ENCODE data around the gene MTHFD1.
A peak's percentile ranks its signal among the peaks of the same experiment; 100 is the strongest.

MTHFD1 gene

DNA sequence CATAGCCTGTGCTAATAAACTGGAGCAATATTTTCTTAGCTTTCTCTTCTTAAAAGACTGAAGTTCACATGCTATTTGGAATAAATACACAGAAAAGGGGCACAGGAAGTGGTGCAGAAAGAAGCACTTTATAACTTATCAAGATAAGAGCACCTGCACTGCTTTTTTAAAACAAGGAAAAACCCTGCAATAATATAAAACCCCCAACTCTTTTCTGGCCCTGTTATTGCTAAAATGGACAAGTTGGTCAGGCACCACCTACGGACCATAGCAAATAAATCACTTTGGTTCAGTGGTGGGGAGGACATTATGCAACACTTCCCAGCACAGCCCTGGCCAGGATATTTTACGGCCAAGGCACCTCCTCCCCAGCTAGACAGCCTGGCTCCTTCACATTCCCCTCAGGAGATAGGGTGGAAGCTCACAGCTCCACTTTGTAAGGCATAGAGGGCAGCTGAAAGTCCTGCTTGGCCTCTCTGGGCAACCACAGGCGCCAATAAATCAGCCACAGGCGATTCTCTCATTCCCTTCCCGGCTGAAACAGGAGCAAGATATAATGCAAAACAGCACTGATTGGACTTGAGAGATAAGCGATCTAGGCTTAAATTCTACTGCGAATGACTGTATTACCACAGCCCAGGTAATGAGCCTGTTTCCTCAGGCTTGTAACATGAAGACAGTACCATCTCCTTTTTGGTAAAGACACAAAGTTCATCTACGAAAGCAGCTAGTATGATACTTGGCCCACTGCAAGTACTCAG, 113.4 kb downstream of the MTHFD1 start:
- DNase-seq = peak; percentile 53

GRCh38 chr14:64502456-64502855, 114.3 kb downstream of the MTHFD1 start:
- DNase-seq = no peak

- peak; percentile 26 for DNase-seq
Observed at GRCh38 chr14:64502887-64503433, 114.8 kb downstream of the MTHFD1 start.

GRCh38 chr14:64503434-64504309, 115.5 kb downstream of the MTHFD1 start, which contains the start of gene ZBTB25:
ZBTB25 (minus strand) TSS chr14:64503838; CDS start chr14:64490533, 13,305 bp downstream.
- DNase-seq = peak; percentile 96

DNA sequence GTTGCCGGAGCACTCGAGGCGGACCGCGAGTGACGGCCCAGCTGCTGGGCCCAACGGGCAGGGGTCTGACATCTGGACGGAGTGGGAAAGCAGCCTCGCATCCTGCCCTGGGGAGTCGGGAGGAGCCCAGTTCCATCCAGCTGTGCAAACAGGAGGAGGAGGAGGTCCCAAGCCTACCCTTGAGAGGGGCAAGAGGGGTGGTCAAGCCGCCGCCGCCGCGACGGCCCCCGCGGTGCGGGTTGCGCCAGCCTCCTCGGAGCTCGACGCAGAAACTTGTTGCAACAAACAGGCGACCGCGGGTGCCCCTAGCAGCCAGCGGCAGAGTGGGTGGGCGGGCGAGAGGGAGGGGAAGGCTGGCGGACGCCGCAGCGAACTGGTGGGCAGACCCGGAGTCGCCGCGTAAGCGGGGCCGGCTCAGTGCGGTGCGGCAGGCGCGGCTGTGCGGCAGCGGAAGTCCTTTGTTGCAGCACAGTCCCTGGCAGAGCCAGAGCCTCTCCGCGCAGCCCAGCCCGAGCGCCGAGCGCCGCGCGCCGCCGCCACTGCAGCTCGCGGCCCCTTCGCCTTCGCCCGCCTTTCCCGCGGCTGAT, 116.2 kb downstream of the MTHFD1 start, which contains the start of gene ZBTB1:
ZBTB1 (plus strand) TSS at position 461 of the 587 bp plus-strand sequence. CDS start 16,735 bp downstream, outside the sequence.
- peak; percentile 78 for DNase-seq

DNA sequence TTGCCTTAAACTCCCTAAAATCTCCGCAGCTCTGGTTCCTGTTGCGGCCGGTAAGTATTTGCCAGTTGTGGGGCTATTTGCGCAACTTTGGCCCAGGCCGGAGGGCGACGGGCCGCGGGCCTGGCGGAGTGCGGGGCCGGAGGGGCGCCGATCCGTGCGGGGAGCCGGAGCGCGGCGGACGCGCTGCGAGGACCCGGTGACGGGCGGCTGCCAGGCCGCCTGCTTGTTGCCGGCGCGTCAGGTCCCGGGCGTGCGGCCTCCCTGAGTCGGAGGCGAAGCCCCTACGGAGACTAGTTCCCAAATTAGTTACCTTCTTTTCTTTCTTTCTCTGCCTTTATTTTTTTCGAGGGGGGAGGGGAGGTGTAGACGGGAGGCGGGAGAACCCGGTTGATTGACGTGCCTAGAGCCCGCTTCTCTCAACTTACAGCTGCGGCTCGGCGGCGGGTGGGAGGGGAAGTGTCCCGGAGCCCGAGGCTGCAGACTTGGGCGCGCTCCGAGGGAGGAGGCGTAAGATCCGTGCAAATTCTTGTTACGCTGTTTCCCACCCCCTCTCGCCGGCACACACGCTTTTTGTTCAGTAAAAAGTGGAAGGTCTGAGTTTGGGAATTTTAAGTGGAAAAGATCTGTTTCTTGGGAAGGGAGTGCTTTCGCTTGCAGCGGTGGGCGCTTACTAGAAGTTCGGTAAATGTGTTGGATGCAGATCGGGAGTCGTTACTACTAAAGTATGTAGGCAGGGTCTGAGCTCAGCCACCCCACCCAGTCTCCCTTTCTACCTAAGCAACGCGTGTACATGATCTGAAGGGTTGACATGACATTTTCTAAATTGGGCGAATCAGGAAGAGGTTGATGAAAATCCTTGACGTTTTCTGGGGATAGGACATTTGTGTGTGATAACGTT, 117.0 kb downstream of the MTHFD1 start:
- peak; percentile 84 for DNase-seq

DNA sequence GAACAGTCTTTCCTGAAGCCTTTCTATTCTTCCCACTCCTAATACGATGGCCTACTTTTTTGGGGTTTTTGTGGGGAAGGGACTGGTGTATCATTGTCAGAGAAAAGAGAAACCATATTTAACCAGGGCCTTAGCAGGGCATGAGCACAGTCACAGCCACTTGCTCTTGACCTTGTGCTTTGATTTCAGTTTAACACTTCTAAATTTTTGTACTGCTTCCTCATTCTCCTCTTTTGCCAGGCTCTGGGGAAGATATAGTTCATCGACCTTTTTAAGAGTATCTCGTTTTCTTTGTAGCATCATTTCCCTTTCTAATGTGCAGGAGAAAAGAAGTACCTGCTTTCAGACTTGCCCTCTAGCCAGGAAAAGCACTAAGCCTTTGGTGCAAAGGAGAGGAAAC, 118.6 kb downstream of the MTHFD1 start:
- no peak for DNase-seq

GRCh38 chr14:64507376-64508156, 119.4 kb downstream of the MTHFD1 start:
- peak; percentile 55 for DNase-seq

GRCh38 chr14:64508215-64508776, 120.1 kb downstream of the MTHFD1 start:
- DNase-seq = no peak

- DNase-seq = no peak
Observed at GRCh38 chr14:64509036-64509435, 120.9 kb downstream of the MTHFD1 start.
